ENCODE results near the gene DUSP9.
"Not testable (repeated sequence)": the region's sequence is repeated elsewhere in the genome, so short reads cannot be mapped to it uniquely, and the experiment has no call there.

DUSP9 gene

GRCh38 chrX:153693216-153694086, 46.4 kb downstream of the DUSP9 start:
- Histone ChIP-seq H3K9ac (ENCODE audit: low read depth, low read length) (no peak overlapping the region), H3K9me3 (ENCODE audit: insufficient read depth, low read length, severe bottlenecking) (no peaks in the 10 kb centered on the region), H3K4me1 (ENCODE audit: insufficient read depth, low read length) (no peaks in the 10 kb centered on the region), H3K79me2 (ENCODE audit: insufficient read depth, low read length) (no peaks in the 10 kb centered on the region), H3K27ac (ENCODE audit: low read length) (no peak overlapping the region), H3K27me3 (ENCODE audit: insufficient read depth, low read length, poor library complexity) (no peaks in the 10 kb centered on the region), H4K20me1 (ENCODE audit: insufficient read depth, low read length) (no peaks in the 10 kb centered on the region), H3K4me2 (ENCODE audit: insufficient read depth, low read length) (no peak overlapping the region), H3K36me3 (ENCODE audit: insufficient read depth, low read length) (peaks cover 7% of the 10 kb centered on the region; the same call in 1 of the 2 replicates), H2AFZ (ENCODE audit: low read depth, low read length) (no peak overlapping the region), H3K4me3 (ENCODE audit: low read depth in 1 of 2, low read length in 2 of 2) (no peak overlapping the region)
- TF ChIP-seq, protein P1, sequence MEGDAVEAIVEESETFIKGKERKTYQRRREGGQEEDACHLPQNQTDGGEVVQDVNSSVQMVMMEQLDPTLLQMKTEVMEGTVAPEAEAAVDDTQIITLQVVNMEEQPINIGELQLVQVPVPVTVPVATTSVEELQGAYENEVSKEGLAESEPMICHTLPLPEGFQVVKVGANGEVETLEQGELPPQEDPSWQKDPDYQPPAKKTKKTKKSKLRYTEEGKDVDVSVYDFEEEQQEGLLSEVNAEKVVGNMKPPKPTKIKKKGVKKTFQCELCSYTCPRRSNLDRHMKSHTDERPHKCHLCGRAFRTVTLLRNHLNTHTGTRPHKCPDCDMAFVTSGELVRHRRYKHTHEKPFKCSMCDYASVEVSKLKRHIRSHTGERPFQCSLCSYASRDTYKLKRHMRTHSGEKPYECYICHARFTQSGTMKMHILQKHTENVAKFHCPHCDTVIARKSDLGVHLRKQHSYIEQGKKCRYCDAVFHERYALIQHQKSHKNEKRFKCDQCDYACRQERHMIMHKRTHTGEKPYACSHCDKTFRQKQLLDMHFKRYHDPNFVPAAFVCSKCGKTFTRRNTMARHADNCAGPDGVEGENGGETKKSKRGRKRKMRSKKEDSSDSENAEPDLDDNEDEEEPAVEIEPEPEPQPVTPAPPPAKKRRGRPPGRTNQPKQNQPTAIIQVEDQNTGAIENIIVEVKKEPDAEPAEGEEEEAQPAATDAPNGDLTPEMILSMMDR (IDR thresholded peaks at IDR 0.05; ENCODE audit: borderline replicate concordance, extremely low read depth, low read length, poor library complexity, severe bottlenecking), result no peak
- no peak for TF ChIP-seq EZH2 (IDR thresholded peaks at IDR 0.05; ENCODE audit: borderline replicate concordance, low read depth, low read length, severe bottlenecking)
- no peak for DNase-seq
- no peak; the same call in 2 of the 3 replicates for ATAC-seq (ENCODE audit: insufficient read depth, low read depth)

DNA sequence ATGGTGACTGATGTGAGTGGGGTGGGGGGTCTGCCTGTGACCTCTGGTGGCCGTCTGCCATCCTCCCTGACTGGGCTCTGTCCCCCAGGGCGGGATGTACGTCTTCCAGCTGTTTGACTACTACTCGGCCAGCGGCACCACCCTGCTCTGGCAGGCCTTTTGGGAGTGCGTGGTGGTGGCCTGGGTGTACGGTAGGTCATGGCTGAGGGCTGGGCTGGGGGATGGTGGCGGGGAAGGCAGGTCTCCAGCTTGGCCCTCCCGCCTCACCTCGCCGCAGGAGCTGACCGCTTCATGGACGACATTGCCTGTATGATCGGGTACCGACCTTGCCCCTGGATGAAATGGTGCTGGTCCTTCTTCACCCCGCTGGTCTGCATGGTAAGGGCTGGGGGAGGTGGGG, 47.3 kb downstream of the DUSP9 start:
- not testable (repeated sequence) for H3K4me3 ChIP-seq (ENCODE audit: low read depth in 1 of 2, low read length in 2 of 2); H3K9ac ChIP-seq (ENCODE audit: low read depth, low read length); ATAC-seq (ENCODE audit: insufficient read depth, low read depth); H3K27ac ChIP-seq (ENCODE audit: low read length); H4K20me1 ChIP-seq (ENCODE audit: insufficient read depth, low read length); H2AFZ ChIP-seq (ENCODE audit: low read depth, low read length); H3K4me2 ChIP-seq (ENCODE audit: insufficient read depth, low read length); DNase-seq; H3K79me2 ChIP-seq (ENCODE audit: insufficient read depth, low read length); H3K27me3 ChIP-seq (ENCODE audit: insufficient read depth, low read length, poor library complexity); H3K4me1 ChIP-seq (ENCODE audit: insufficient read depth, low read length); H3K9me3 ChIP-seq (ENCODE audit: insufficient read depth, low read length, severe bottlenecking); H3K36me3 ChIP-seq (ENCODE audit: insufficient read depth, low read length)

DNA sequence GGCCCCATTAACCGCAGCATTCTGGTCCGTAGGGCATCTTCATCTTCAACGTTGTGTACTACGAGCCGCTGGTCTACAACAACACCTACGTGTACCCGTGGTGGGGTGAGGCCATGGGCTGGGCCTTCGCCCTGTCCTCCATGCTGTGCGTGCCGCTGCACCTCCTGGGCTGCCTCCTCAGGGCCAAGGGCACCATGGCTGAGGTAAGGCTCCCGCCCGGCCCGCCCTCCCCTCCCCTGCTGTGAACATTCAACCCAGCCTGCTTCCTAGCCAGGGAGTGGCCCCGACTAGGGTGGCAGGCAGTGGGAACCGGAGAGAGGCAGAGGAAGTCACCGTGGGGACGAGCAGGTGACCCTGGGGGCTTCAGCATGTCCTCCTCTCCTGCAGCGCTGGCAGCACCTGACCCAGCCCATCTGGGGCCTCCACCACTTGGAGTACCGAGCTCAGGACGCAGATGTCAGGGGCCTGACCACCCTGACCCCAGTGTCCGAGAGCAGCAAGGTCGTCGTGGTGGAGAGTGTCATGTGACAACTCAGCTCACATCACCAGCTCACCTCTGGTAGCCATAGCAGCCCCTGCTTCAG, 47.8 kb downstream of the DUSP9 start:
- H4K20me1 ChIP-seq (ENCODE audit: insufficient read depth, low read length), result no peaks in the 10 kb centered on the region
- no peaks in the 10 kb centered on the region for H3K9me3 ChIP-seq (ENCODE audit: insufficient read depth, low read length, severe bottlenecking)
- H3K36me3 ChIP-seq (ENCODE audit: insufficient read depth, low read length), result peaks cover 7% of the 10 kb centered on the region; the same call in 1 of the 2 replicates
- ATAC-seq (ENCODE audit: insufficient read depth, low read depth), result no peak
- TF ChIP-seq, protein P1 (IDR thresholded peaks at IDR 0.05; ENCODE audit: borderline replicate concordance, extremely low read depth, low read length, poor library complexity, severe bottlenecking), result no peak
- no peak for TF ChIP-seq EZH2 (IDR thresholded peaks at IDR 0.05; ENCODE audit: borderline replicate concordance, low read depth, low read length, severe bottlenecking)
- DNase-seq, result no peak
- H2AFZ ChIP-seq (ENCODE audit: low read depth, low read length), result no peak overlapping the region
- no peaks in the 10 kb centered on the region for H3K4me1 ChIP-seq (ENCODE audit: insufficient read depth, low read length)
- no peak overlapping the region for H3K4me2 ChIP-seq (ENCODE audit: insufficient read depth, low read length)
- no peaks in the 10 kb centered on the region for H3K27me3 ChIP-seq (ENCODE audit: insufficient read depth, low read length, poor library complexity)
- H3K4me3 ChIP-seq (ENCODE audit: low read depth in 1 of 2, low read length in 2 of 2), result no peak overlapping the region
- no peaks in the 10 kb centered on the region for H3K79me2 ChIP-seq (ENCODE audit: insufficient read depth, low read length)
- no peak overlapping the region for H3K9ac ChIP-seq (ENCODE audit: low read depth, low read length)
- H3K27ac ChIP-seq (ENCODE audit: low read length), result no peak overlapping the region

DNA sequence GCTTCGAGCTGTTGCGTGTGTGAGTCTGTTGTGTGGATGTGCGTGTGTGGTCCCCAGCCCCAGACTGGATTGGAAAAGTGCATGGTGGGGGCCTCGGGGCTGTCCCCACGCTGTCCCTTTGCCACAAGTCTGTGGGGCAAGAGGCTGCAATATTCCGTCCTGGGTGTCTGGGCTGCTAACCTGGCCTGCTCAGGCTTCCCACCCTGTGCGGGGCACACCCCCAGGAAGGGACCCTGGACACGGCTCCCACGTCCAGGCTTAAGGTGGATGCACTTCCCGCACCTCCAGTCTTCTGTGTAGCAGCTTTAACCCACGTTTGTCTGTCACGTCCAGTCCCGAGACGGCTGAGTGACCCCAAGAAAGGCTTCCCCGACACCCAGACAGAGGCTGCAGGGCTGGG, 49.1 kb downstream of the DUSP9 start:
- Histone ChIP-seq H3K27me3 (ENCODE audit: insufficient read depth, low read length, poor library complexity) (no peaks in the 10 kb centered on the region), H3K27ac (ENCODE audit: low read length) (no peak overlapping the region), H3K79me2 (ENCODE audit: insufficient read depth, low read length) (no peaks in the 10 kb centered on the region), H3K9ac (ENCODE audit: low read depth, low read length) (no peak overlapping the region), H4K20me1 (ENCODE audit: insufficient read depth, low read length) (no peaks in the 10 kb centered on the region), H2AFZ (ENCODE audit: low read depth, low read length) (no peak overlapping the region), H3K4me1 (ENCODE audit: insufficient read depth, low read length) (no peaks in the 10 kb centered on the region), H3K9me3 (ENCODE audit: insufficient read depth, low read length, severe bottlenecking) (no peaks in the 10 kb centered on the region), H3K36me3 (ENCODE audit: insufficient read depth, low read length) (peaks cover 17% of the 10 kb centered on the region), H3K4me2 (ENCODE audit: insufficient read depth, low read length) (no peak overlapping the region), H3K4me3 (ENCODE audit: low read depth in 1 of 2, low read length in 2 of 2) (no peak overlapping the region)
- ATAC-seq (ENCODE audit: insufficient read depth, low read depth), result no peak
- DNase-seq, result no peak
- TF ChIP-seq, protein P1 (IDR thresholded peaks at IDR 0.05; ENCODE audit: borderline replicate concordance, extremely low read depth, low read length, poor library complexity, severe bottlenecking), result no peak
- no peak for TF ChIP-seq EZH2 (IDR thresholded peaks at IDR 0.05; ENCODE audit: borderline replicate concordance, low read depth, low read length, severe bottlenecking)

DNA sequence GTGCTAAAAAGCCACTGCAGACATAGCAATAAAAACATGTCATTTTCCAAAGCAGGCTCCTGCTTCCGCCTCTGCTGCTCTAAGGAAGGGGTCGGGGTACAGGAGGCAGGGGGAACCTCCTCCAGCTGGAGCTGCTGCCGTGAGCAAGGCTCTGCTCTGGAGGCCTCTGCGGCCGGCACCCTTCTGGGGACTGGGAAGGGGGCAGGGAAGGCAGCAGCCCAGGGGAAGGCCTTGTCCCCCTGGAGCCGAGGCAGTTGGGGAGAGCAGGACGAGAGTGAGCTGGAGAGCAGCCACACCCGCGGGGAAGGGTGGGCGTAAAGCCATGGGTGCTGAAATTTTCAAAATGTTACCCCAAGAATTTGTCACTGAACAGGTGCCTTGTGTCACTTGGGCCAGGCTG, 49.5 kb downstream of the DUSP9 start:
- not testable (repeated sequence) for H2AFZ ChIP-seq (ENCODE audit: low read depth, low read length); H3K4me2 ChIP-seq (ENCODE audit: insufficient read depth, low read length); H3K9ac ChIP-seq (ENCODE audit: low read depth, low read length); H3K4me3 ChIP-seq (ENCODE audit: low read depth in 1 of 2, low read length in 2 of 2); H3K27ac ChIP-seq (ENCODE audit: low read length); H4K20me1 ChIP-seq (ENCODE audit: insufficient read depth, low read length); DNase-seq; H3K4me1 ChIP-seq (ENCODE audit: insufficient read depth, low read length); ATAC-seq (ENCODE audit: insufficient read depth, low read depth); H3K9me3 ChIP-seq (ENCODE audit: insufficient read depth, low read length, severe bottlenecking); H3K27me3 ChIP-seq (ENCODE audit: insufficient read depth, low read length, poor library complexity); H3K79me2 ChIP-seq (ENCODE audit: insufficient read depth, low read length)
- H3K36me3 ChIP-seq (ENCODE audit: insufficient read depth, low read length), result peaks cover 22% of the 10 kb centered on the region

Data from DND-41 (cell line).